ENCODE results near the gene MYRIP.

GRCh38 chr3:40267937-40268724 lies 458.7 kb downstream of the MYRIP start:
- TF ChIP-seq CTCF (IDR thresholded peaks at IDR 0.05; ENCODE audit: low read depth, low read length, missing input control) (no peak), EGR1 (IDR thresholded peaks at IDR 0.05; ENCODE audit: low read depth in 2 of 2) (no peak), TAF1 (conservative IDR thresholded peaks at IDR 0.05) (no peak), REST (IDR thresholded peaks at IDR 0.05) (no peak), RAD21 (IDR thresholded peaks at IDR 0.05) (no peak), SP1 (IDR thresholded peaks at IDR 0.05) (no peak), ATF3 (IDR thresholded peaks at IDR 0.05) (no peak), ZBTB33 (IDR thresholded peaks at IDR 0.05) (no peak), JUND (IDR thresholded peaks at IDR 0.05) (no peak), HNF4A (conservative IDR thresholded peaks at IDR 0.05) (peak in 1 of 2 donors; percentile 21), GABPA (IDR thresholded peaks at IDR 0.05 in 1 of 2, conservative IDR thresholded peaks at IDR 0.05 in 1 of 2) (no peak), MAX (IDR thresholded peaks at IDR 0.05) (no peak), YY1 (IDR thresholded peaks at IDR 0.05) (no peak)

Data from liver (tissue), 3 donors.